HG03135 (cell line): ENCODE data around the gene SLC6A2.
A peak's percentile ranks its signal among the peaks of the same experiment; 100 is the strongest.

Experiments
- ATAC-seq: cut with Tn5 transposase; IDR thresholded peaks from one replicate; pipeline ENCODE4 v1.9.1; 2021; ENCODE audit warnings: mild to moderate bottlenecking, moderate library complexity; ENCODE audit not compliant: unreplicated experiment

SLC6A2 gene

GRCh38 chr16:55671206-55671973 lies 15.6 kb downstream of the SLC6A2 start:
- no peak for ATAC-seq

- no peak for ATAC-seq
Observed at GRCh38 chr16:55671974-55672280, 16.1 kb downstream of the SLC6A2 start.

- no peak for ATAC-seq
Observed at GRCh38 chr16:55672471-55672870, 16.7 kb downstream of the SLC6A2 start.

DNA sequence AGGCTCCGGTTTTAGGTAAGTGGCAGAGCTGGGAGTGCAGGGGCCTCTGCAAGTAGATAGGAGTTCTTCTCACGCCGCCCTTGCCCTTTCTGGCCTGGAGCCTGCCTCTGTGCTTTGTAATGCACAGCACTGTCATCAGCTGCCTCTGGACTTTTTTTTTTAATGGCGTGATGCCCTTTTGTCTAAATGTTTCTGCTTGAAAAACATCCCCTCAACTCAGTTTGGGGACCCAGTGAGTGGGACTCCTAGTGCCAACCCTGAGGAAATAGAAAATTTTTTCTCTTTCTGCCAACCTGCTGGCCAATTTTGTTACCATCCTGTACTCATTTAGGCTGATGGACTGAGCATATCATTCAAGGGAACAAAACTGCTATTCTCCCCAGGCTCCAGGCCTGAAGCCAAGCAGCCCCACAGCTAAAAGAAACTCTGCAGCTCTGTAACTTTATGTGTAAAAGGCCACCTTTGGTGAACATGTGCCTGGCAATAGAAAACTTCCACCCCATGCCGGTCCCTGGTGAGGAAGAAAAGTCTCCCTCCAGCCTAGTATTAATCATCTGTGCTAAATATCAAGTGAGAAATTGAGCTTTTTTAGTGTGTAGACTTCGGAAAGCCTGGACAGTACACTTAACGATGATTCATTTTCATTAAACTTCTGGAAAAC lies 22.5 kb downstream of the SLC6A2 start:
- no peak for ATAC-seq

DNA sequence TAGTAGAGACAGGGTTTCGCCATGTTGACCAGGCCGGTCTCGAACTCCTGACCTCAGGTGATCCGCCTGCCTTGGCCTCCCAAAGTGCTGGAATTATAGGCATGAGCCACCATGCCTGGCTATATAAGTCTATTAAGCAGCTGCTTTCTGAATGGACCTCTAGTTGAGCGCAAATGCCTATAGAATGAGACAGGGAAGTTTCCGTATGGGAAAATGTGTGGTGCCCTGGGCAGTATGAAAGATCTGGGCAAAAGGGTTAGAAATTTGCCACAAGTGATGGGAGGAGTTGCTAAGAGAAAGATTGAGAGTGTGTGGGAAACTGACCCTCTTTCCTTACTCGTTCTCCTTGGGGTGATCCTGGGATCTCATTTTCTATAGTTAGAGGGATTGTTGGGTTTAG lies 26.3 kb downstream of the SLC6A2 start:
- no peak for ATAC-seq

DNA sequence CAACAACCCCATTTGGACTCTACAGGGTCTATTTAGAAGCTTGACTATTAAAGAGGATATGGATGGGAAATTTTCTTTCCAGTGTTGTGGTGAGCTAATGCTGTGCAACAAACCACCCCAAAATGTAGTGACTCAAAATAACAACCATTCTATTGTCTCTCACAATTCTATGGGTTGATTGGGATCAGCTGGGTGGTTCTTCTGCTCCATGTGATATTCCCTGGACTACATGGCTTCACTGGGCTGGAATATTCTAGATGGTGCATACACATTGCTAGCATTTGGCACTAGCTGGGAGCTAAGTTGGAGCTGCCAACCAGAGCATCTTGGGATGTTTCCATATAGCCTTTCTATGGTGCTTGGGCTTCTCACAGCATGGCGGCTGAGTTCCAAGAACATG lies 30.2 kb downstream of the SLC6A2 start:
- ATAC-seq = no peak

DNA sequence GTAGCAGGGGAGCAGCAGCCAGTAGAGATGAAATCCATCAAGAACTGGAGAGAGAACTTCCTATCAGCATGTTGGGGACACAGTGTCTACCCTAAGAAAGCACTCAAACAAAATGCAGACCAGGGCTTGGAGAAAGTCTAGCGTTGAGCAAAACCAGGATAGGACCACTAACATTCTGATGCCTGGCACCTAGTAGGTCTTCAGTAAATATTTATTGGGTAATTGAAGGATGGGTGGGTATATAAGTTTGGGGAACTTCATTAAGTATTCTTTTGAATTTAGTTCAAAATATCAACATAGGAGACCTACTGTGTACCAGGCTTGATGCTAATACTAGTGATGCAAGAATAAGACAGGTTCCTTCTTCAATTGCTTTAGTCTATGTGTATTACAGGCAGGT lies 30.9 kb downstream of the SLC6A2 start:
- no peak for ATAC-seq

- ATAC-seq = no peak
Observed at GRCh38 chr16:55687802-55688201, 32.0 kb downstream of the SLC6A2 start.

DNA sequence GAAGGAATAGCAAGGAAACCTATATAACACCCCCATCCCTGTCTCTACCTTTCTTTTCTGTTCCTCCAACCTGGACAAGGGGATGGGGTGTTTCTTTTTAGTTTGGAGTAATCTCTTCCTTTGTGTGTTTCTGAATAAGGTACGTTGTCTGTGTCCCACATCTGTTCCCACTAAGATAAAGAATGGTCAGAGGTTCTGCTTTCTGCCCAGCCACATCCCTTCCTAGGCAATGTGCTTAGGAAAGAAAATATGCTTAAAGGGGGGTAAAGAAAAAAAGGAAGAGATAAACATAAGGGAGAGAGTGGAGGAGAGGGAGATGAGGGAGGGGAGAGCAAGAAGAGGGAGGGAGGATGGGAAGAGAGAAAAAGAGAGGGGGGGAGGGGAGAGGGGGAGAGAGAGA lies 35.1 kb downstream of the SLC6A2 start:
- ATAC-seq = no peak

GRCh38 chr16:55691771-55692170 lies 36.0 kb downstream of the SLC6A2 start:
- no peak for ATAC-seq

GRCh38 chr16:55695595-55695994 lies 39.8 kb downstream of the SLC6A2 start:
- ATAC-seq = no peak

GRCh38 chr16:55697867-55698266 lies 42.1 kb downstream of the SLC6A2 start:
- ATAC-seq = no peak

GRCh38 chr16:55698331-55698730 lies 42.5 kb downstream of the SLC6A2 start:
- ATAC-seq = no peak

GRCh38 chr16:55698946-55699345 lies 43.2 kb downstream of the SLC6A2 start:
- no peak for ATAC-seq

- ATAC-seq = no peak
Observed at GRCh38 chr16:55699616-55700015, 43.8 kb downstream of the SLC6A2 start.

DNA sequence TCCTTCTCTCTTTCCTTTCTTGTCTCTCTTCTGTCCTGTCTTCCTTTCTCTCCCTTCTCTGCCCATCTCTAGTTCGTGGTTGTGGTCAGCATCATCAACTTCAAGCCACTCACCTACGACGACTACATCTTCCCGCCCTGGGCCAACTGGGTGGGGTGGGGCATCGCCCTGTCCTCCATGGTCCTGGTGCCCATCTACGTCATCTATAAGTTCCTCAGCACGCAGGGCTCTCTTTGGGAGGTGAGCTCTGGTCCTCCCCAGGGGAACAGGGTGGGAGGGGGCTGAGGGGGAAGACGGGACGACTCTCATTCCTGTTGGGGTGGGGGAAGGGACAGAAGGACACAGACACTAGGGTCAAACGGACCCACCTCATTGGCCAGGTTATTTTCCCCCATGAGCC lies 44.3 kb downstream of the SLC6A2 start:
- no peak for ATAC-seq

- ATAC-seq = no peak
Observed at GRCh38 chr16:55700961-55701360, 45.2 kb downstream of the SLC6A2 start.

DNA sequence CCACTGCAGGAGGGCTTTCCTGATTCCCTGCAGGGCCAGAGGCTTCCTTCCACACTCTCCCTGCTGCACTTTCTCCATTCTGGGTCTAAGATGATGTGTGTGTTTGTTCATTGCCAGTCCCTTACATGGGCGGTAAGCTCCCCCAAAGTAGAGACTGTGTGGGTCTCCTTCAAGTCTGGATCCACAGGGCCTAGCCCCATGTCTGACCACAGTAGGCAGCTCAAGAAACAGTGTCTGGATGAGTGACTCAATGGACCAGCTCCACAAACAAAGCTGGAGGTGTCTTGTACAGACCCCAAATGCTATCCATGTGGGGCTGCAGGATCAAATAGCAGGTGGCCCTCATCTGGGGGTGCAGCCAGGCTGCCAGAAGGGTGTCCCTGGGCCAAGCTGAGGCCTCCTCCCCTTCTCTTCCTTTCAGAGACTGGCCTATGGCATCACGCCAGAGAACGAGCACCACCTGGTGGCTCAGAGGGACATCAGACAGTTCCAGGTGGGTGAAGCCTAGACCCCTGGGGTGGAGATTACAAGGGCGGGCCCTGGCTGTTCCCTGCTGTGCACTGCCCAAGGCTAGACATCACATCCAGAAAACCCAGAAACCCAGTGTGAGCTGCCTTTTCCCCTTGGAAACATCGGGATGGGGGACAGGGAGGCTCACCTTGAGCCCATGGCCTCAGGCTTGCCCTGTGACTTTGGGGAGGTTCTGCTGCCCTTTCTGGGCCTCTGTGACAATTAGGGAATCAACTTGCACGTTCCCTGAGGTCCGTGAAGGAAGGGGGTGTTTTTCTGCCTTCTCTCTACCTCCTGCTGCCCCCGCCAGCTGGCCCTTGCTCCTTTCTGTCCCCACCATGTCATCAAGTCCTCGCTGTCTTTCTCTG lies 45.9 kb downstream of the SLC6A2 start:
- peak; percentile 80 for ATAC-seq

DNA sequence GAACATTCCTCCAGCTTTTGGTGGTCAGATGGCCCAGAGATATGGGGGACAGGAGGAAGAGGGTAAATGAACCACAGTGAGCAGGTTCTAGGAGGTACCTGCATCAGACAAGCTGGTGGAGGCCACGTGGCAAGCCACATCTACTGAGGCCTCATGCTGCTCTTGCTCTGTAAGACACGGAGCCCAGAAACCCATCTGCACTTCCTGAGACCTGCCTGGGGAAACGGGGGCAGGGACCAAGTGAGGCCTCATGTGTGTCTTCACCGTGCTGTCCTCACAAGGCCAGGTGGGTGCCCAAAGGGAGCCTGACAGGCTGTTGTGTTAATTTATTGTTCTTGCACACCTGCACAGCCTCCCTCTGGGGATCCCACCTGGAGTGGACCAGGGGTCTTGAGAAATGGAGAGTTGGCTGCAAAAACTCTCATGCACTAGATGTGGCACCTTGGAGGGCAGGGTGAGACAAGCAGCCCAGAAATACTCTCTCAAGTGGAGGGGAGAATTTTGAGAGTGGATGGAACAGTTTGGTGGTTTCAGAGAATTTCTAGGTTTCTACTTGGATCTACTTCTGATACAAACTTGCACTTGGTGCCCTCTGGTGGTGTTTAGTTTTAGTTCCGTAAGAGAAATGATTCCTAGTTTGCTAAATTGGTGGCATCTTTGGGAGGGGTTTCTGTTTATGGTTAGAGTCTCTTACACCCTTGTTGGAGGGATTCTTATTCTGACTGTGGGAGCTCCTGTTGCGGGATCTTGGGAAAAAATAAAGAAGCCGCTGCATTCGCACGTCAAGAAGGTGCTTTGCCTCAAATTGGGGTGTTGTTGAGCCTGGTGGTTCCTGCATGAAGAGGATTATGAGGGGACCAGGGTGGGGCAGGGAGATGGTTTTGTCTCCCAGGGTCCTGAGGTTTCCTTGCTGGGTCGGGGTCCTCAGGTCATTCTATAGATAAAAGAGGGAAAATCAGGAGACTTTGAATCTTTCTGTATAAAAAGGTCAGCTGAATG lies 47.5 kb downstream of the SLC6A2 start:
- ATAC-seq = no peak

- ATAC-seq = no peak
Observed at GRCh38 chr16:55706739-55707384, 51.1 kb downstream of the SLC6A2 start.
